ENCODE data around the gene NELFA.

DNA sequence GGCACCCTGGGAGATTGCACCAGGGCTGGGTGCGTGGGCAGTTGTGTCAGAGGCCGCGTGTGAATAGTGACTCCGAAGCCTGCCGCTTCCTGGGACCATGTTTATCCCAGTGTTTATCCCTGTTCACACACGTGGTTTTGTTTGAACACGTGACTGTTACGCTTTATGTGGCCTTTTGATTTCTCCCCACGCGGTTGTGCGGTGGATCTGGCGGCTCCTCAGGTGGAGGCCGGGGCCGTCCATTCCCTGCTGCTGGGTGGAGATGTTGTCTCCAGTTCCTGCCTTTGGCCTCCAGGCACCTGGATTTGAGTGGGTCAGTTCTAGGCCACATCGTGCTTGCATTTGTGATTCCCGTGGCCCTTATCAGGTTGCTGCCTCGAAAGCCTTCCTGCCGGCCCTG, 35.1 kb downstream of the NELFA start:
- no peak for TF ChIP-seq POLR2A (IDR thresholded peaks at IDR 0.05; ENCODE audit: low read length)
- TF ChIP-seq GATA1 (IDR thresholded peaks at IDR 0.05; ENCODE audit: low read depth, low read length): no peak
